Fibroblast of skin of left quadriceps (primary cell): Measurements from ENCODE around the gene MRM1.
"Not testable (repeated sequence)": the region's sequence is repeated elsewhere in the genome, so short reads cannot be mapped to it uniquely, and the experiment has no call there.

ENCODE experiments used
- DNase-seq, 2 experiments: peaks; one replicate each; pipeline ENCODE4 v3.0.0-alpha.2; 2013; ENCODE audit warnings: low read depth in 2 of 2

MRM1 gene

DNA sequence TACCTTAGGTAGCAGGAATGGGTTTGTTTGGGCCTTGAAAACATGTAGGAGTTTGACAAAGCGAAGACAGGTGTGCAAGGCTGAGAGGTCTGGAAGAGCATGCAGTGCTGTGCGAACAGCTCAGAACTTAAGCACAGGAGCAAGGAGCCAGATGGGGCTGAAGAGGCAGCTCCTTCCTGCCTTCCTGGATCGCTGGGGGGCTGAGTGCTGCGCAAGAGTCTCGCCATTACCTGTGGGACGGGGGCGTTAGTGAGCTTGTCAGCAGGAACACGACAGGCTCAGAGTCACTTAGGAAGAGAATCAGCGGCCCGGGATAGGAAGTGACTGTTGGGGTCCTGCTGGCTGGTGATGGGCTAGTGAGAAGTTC lies 464 bp upstream of the MRM1 start:
- DNase-seq, result no peak

DNA sequence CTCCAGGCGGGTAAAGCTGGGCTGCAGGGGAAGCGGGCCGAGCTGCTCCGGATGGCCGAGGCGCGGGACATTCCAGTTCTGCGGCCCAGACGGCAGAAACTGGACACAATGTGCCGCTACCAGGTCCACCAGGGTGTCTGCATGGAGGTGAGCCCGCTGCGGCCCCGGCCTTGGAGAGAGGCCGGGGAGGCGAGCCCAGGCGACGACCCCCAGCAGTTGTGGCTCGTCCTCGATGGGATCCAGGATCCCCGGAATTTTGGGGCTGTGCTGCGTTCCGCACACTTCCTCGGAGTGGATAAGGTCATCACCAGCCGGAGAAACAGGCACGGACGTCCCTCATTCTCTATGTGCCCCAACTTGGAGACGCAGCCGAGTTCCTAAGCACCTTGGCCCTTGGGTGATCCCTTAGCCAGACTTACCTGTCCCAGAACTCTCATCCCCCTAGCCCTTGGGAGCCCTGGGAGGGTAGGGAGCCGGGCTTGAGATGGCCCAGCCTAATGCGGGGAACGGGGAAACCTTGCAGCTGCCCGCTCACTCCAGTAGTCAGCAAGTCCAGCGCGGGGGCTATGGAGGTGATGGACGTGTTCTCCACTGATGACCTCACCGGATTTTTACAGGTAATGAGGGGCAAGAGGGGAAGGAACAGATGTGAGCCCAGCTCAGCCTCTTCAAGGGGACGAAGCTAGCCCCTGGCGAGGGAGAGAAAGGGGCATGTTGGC lies 806 bp downstream of the MRM1 start:
- no peak for DNase-seq

DNA sequence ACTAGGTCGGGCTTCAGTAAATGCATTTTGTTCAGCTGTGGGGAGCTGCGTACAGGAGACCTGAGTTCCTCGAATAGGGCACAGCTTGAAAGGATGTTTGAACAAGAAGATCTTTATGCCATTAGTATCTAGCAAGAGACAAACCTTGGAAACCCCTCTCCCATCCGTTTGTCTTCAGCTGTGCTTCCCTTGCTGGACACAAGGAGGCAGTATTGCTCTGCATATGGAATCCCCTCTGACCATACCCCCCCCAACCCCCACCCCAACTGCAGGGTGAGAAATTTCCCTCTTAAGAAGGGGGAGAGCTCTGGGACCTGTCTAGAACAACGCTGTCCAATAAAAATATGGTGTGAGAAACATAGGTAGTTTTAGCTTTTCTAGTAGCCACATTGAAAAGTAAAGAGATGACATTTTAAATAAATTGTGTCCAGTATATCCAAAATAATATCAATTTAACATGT lies 1.6 kb downstream of the MRM1 start:
- DNase-seq, result peak; percentile 34 to 39

DNA sequence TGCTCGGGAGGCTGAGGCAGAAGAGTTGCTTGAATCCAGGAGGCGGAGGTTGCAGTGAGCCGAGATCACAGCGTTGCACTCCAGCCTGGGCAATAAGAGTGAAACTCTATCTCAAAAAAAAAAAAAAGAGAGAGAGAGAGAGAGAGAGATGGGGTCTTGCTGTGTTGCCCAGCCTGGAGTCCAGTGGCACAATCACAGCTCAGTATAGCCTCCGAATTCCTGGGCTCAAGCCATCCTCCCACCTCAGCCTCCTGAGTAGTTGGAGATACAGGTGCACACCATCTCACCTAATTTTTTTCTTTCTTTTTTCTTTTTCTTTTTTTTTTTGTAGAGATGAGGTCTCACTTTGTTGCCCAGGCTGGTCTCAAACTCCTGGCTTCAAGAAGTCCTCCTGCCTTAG lies 3.6 kb downstream of the MRM1 start:
- not testable (repeated sequence) for DNase-seq

DNA sequence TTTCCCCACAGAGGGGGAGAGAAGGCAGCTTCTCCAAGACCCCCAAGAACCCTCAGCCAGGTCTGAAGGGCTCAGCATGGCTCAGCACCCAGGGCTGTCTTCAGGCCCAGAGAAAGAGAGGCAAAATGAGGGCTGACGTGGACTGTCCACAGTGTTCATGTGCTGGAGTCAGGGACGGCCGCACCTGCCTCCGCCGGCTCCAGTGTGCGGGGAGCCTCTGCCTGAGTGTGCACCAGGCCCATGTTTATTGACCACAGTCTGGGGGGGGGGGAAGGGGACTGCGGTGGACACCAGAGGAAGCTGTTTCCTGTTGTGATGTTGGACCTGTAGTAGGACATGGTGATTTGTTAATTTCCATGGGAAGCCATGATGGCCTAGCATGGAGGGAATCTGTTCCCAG lies 6.9 kb downstream of the MRM1 start:
- DNase-seq, result no peak

DNA sequence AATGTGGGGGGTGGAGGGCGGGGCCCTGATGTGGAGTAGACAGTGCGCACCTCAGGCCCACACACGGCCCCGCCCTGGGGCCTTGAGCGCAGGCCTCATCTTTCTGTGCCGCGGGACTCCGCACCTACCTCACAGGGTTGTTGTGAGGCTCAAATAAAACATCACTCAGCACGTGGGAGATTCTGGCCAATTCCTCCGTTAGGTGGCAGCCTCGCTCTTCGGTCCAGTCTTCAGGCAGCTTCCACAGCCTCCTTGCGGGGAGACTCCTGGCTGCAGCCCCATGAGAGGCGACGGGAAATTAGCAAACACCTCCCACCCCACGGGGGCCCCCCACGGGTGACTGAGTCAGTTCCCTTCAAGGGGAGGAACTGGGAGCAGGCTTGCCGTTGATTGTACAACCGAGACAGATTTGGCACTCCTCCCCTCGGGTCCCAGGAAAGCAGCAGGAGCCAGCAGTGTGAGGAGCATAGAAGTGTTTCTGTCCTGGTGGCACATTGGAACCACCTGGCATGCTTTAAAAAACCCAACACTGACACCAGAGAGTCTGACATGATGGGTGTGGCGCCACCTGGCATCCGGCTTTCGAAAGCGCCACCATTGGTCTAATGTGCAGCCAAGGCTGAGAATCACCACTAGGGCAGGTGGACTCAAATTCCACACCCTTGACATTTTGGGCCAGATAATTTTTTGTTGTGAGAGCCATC lies 7.6 kb downstream of the MRM1 start:
- DNase-seq, result peak; percentile 32

DNA sequence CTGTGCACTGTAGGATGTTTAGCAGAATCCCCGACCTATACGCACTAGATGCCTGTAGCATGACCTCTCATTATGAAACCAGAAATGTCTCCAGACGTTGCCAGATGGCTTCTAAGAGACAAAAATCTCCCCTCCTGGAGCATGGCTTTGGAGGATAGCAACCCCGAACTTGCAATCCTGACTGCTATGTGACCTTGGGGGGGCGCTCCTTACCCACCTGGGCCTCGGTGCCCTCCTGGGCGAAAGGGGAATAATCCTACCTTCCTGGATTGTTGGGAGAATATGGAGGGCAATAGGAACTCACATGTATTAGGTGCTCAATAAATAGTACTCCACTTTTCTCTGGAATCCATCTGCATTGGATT lies 8.1 kb downstream of the MRM1 start:
- DNase-seq, result no peak

DNA sequence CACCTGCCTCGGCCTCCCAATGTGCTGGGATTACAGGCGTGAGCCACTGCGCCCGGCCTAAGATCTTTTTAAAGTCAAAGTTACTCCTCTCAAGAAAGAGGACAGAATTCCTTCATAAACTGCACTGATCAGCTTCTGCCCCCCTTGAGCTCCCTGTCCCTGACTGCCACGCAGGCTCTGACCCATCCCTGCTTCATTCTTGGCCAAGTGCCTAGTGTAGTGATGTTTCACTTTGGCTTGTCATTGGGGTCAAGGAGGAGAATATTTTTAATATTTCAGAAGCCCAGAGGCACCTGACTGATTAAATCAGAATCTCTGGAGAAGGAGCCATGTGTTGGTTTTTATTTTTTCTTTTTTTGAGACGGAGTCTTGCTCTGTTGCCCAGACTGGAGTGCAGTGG lies 9.1 kb downstream of the MRM1 start:
- no peak for DNase-seq

DNA sequence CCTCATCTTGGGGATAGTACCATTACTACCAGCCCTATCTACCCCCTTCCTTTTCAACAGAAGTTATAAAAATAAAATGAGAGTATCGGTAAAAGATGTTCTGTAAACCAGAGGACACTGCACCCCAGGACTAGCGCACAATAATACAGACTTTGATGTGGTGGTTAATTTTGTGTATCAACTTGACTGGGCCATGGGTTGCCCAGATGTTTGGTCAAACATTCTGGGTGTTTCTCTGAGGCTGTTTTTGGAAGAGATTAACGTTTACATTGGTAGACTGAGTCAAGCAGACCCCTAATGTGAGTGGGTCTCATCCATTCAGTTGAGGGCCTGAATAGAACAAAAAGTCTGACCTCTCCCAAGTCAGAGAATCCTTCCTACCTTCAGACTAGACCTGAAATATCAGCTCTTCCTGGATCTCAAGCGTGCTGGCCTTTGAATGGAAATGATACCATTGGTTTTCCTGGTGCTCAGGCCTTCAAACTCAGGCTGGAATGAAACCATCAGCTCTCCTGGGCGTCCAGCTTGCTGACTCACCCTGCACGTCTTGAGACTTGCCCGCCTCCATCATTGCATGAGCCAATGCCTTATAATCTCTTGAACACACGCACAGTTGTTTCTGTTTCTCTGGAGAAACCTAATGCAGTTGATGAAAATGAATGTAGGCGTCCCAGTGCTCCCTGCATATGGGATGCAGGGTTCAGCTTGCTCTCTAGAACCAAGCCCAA lies 10.1 kb downstream of the MRM1 start:
- DNase-seq, result no peak

DNA sequence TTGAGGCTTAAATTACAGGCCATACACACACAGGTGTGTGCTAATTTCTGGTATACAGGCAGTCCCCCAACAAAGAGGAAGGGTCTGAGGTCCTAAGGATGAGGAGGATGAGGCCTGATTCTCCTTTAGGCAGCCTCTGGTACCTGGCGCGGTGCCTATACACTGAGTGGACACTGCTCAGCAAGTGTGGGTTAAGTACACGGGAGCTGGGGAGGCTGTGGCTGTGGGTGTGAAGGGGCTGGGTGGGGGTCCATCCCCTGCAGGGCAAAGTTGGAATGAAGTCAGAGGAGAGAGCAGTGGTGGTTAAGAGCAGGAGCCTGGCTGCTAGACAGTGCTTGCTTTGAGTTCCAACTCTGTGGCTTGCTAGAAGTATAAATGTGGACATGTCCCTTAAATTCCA lies 10.9 kb downstream of the MRM1 start:
- DNase-seq, result no peak

DNA sequence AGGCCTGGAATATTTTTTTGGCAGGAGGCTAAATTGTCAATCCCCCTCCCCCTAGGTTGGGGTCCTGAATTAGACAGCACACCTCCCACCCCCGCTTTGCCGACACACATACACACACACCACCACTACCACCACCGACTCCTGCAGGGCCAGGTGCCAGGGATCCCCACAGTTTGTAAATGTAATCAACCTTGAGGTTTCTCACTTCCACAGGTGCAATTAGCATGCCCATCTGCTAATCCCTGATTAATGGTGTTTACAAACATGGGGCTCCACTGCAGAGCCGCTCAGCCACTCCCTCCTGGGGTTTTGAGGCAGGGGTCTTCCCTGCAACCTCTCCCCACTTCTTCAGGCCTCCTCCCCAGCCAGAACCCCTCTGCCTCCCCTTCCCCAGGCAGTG lies 11.8 kb downstream of the MRM1 start:
- no peak for DNase-seq

DNA sequence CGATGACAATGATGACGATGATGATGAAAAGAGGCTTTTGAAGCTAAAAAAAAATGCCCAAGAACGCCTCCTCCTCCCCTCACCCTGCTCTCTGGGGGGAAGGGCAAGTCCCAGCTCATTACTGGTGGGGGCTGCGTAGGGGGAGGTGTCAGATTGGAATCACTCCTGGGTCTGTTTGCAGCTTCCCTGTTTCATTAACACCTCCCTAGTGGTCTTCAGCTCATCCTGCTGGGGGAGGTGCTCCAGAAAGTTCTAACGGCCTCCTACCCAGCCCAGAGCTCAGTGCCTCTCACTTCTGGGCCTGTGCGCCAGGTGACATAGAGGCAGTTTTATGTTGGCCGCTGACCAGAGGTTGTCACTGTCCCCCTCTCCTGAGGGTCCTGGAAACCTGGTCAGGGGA lies 12.7 kb downstream of the MRM1 start:
- DNase-seq, result no peak

DNA sequence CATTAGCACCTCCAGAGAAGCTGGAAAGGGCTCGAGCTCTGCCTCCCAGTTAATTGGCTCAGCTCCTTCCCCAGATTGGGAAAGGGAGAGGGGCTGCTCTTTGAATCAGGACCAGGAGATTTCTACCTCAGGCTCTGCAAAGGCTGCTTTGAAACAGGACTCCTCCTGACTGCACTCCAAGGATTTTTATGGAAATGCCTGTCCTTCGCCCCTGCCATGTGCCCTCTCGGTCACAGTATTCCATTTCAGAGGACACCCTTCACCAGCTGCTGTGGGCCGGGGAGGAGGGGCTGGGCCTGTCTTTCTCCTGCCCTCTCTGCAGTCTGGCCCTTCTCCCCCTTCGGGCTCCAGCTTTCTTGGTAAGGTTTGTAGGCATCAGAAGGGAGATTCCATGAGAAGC lies 13.6 kb downstream of the MRM1 start:
- no peak for DNase-seq

DNA sequence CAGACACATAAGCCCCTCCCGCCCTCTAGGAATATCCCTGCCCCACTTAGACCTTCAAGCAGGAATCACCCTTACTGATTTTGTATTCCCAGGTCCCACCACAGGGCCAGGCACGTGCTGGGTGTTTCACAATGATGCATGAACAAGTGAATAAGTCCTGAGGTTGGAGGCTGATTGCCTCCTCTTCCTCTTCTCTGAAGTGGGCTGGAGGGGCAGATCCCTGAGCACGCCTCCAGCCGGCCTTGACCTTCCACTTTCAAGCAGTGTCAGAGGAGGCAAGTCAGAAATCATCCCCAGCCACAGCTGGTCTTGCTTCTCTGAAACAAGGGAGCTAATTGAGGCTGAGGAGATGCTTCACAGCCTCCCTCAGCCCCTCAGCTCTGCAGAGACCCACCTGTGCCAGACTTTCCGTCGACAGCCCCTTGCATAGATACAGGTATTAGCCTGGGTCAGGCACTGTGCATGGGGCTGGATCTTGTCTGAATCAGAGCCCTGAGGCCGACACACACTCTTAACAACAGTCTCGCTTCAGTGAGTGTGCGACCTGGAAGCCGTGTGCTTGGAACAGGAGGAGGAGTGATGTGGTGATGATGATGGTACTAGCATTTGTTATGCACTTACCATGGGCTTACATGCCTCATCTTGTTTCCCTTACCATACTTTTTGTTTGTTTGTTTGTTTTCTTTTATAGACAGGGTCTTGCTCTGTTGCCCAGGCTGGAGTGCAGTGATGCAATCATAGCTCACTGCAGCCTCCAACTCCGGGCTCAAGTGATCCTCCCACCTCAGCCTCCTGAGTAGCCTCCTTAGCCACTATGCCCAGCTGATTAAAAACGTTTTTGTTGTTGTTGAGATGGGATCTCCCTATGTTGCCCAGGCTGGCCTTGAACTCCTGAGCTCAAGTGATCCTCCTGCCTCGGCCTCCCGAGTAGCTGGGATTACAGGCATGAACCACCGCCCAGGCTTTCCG lies 15.0 kb downstream of the MRM1 start:
- no peak for DNase-seq

DNA sequence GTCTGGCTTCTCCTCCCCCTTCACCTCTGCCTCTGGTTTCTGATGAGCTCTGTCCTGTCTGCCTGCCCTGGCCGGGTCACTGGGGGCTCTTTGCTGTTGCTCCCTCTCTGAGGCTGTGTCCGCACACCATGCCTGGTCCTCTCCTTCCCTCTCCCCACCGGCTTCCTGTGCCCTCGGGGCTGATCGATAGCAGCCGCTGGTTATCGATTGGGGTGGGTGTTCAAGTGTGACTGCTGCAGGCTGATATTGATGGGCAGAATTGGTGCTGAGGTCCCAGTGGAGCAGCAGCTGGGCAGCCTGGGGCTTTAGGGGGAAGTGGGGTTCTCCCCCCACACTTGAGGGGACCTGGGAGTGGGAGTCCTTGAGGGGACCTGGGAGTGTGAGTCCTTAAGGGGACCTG lies 16.4 kb downstream of the MRM1 start:
- no peak for DNase-seq

DNA sequence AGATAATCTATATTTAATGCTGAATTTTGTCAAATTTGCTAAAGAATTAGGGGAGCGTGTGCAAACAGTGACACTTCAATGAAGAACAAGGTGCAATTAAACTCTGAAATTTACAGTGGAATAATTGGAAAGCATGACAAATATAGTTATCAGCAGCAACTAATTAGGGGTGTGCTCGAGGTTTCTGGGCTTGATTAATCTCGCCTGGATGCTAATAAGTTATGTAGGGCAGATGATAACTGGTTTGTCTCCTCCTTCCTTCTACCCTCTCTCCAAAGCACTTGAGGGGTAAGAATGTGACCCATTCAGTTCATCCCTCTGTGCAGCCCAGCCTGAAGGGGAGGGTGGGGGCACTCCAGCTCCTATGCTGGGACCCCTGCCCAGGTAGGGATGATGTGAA lies 21.9 kb downstream of the MRM1 start:
- no peak for DNase-seq

DNA sequence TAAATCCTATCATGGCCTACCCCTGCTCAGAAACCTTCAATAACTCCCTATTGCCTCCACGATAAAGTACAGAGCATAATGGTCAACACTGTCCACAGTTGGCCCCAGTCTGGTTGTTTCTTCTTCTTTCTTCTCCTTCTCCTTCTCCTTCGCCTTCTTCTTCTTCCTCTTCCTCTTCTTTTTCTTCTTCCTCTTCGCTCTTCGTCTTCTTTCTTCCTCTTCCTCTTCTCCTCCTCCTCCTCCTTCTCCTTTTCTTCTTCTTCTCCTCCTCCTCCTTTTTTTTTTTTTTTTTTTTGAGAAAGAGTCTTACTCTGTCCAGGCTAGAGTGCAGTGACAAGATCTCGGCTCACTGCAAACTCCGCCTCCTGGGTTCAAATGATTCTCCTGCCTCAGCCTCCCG lies 23.8 kb downstream of the MRM1 start:
- no peak for DNase-seq

DNA sequence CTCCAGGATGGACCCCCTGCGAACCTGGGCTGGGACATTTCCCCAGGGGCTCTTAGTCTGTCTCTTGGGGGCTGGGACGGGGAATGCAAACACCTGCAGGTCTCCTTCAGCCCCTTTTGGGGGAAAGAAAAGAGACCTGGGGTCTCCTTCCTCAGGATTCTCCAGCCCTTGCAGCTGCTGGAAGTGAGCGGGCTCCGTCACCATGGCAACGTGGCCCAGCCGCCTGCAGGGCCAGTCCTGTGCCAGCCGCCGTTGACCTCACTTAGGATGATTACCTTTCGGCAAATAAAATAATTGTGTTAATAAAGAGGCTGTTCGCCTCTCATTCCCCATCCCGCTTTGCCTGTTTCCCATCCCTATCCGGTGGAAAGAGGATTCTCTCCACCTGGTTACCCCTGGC lies 25.7 kb downstream of the MRM1 start:
- DNase-seq, result no peak

DNA sequence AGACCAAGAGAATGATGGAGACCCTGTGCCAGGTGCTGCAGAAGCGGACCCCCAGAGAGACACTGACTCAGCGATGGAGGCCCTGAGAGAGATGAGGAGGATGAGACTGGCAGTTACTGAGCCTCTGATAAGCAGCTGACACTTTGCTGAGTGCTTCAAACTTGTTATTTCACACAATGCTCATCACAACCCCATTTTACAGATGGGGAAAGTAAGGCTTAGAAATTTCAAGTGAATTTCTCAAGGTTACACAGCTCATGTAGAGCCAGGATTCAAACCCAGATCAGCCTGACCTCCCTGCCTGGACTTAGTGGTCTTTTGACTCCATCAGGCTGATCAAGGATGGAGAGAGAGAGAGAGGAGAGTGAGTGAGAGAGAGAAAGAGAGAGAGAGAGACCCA lies 27.2 kb downstream of the MRM1 start:
- DNase-seq, result no peak

DNA sequence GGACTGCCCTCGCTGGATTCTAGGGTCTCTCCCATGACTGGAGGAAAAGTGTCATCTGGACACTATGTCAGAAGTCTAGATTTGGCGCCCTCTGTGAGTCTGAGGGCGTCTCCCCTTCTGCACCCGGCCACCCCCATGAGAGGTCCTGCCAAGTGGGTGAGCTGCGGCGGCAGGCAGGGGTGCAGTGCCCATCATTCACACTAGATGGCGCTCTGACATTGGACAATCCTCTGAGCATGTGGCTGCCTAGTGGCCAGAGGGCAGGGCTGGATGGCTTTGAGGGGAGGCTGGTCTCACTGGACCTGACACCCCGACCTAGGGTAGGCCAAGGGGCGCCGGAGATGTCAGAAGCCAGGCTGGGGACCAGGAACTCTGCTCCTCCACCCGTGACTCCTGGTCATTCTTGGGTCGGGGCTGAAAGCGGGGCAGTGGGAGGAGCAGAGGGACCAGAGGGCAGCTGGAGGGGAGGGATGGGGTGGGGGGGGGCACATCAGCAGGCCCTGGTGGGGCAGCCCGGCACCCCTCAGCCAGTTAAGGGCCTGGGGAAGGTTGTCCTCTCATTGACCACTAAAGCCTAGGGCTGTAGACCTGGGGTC lies 28.0 kb downstream of the MRM1 start:
- peak; percentile 21 to 28 for DNase-seq

DNA sequence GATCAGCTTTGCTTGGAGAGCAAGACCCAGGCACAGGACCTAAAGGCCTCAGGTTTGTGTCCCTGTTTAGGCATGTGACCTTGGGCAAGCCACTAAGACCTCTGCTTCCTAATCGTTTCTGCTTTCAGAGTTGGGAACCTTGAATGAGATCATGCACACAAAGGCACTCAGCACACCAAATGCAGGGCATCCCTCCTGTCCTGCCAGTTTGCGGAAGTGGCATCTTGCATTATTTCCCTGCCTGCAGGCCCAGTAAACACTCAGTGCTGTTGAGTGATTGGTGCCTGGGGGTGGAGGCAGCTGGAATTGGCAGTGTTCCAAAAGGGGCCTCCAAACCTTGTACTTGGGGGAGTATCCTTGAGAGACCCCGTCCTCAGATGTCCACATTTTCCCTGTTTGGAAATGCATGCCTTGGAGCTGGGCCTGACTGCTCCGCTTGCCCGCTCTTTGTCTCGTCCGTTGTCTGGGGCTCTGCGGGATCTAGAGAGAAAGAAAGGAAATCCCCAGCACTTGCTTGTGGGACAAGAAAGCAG lies 28.7 kb downstream of the MRM1 start:
- DNase-seq, result no peak
